Measurements from ENCODE around the gene TMEM225B. TPM values are rescaled to one million over a fixed set of nuclear protein-coding genes. Genes with fewer than 3 reads are reported as not detected.

Gene TMEM225B
- total and polyA plus RNA-seq, 7 donors = 0.20 to 0.86 (median 0.42) TPM; not detected in 2

GRCh38 chr7:99626661-99627060 is 28.6 kb downstream of the TMEM225B start:
- DNase-seq (no peak), ATAC-seq (no peak)
- Histone ChIP-seq H3K27ac (no peak overlapping the region), H3K4me3 (no peak overlapping the region), H3K4me1 (peaks cover 6% of the 10 kb centered on the region), H3K36me3 (ENCODE audit: insufficient read depth in 1 of 2, low read depth in 1 of 2) (peaks cover 12 to 100% of the 10 kb centered on the region in 2 donors), H3K27me3 (ENCODE audit: insufficient read depth in 3 of 3, low read length in 2 of 3) (no peaks in the 10 kb centered on the region), H3K9me3 (no peaks in the 10 kb centered on the region)
- intact Hi-C loops (cut with DNase I) = no loop called here
- TF ChIP-seq CTCF (IDR thresholded peaks at IDR 0.05) = no peak
- WGBS, 3 donors = 81 to 83% (median 81%) methylated on average over 1 of the region's 1 CpG

GRCh38 chr7:99627513-99627912 is 29.4 kb downstream of the TMEM225B start:
- 95 to 96% (median 96%) methylated on average over 11 of the region's 11 CpGs for WGBS, 3 donors
- H3K9me3 ChIP-seq = no peaks in the 10 kb centered on the region
- no peak overlapping the region for H3K4me3 ChIP-seq
- H3K27ac ChIP-seq = no peak overlapping the region
- ATAC-seq (no peak), DNase-seq (no peak)
- intact Hi-C loops (cut with DNase I) = no loop called here
- peaks cover 12 to 100% of the 10 kb centered on the region in 2 donors for H3K36me3 ChIP-seq (ENCODE audit: insufficient read depth in 1 of 2, low read depth in 1 of 2)
- no peak for TF ChIP-seq CTCF (IDR thresholded peaks at IDR 0.05)
- peaks cover 11% of the 10 kb centered on the region for H3K4me1 ChIP-seq
- no peaks in the 10 kb centered on the region for H3K27me3 ChIP-seq (ENCODE audit: insufficient read depth in 3 of 3, low read length in 2 of 3)

GRCh38 chr7:99628471-99629465 is 30.7 kb downstream of the TMEM225B start:
- Histone ChIP-seq H3K9me3 (no peaks in the 10 kb centered on the region), H3K27ac (no peak overlapping the region), H3K4me1 (peaks cover 11% of the 10 kb centered on the region), H3K27me3 (ENCODE audit: insufficient read depth in 3 of 3, low read length in 2 of 3) (no peaks in the 10 kb centered on the region), H3K4me3 (no peak overlapping the region), H3K36me3 (ENCODE audit: insufficient read depth in 1 of 2, low read depth in 1 of 2) (peaks cover 12 to 95% of the 10 kb centered on the region in 2 donors)
- no peak for ATAC-seq
- no peak for DNase-seq
- intact Hi-C loops (cut with DNase I) = no loop called here
- WGBS, 3 donors = 82 to 85% (median 84%) methylated on average over 14 of the region's 14 CpGs
- no peak for TF ChIP-seq CTCF (IDR thresholded peaks at IDR 0.05)

GRCh38 chr7:99629643-99630042 is 31.6 kb downstream of the TMEM225B start:
- Histone ChIP-seq H3K36me3 (ENCODE audit: insufficient read depth in 1 of 2, low read depth in 1 of 2) (peaks cover 12 to 92% of the 10 kb centered on the region in 2 donors), H3K4me1 (peaks cover 11% of the 10 kb centered on the region), H3K27me3 (ENCODE audit: insufficient read depth in 3 of 3, low read length in 2 of 3) (no peaks in the 10 kb centered on the region), H3K4me3 (no peak overlapping the region), H3K9me3 (no peaks in the 10 kb centered on the region), H3K27ac (no peak overlapping the region)
- TF ChIP-seq CTCF (IDR thresholded peaks at IDR 0.05) = no peak
- 75 to 87% (median 83%) methylated on average over 18 to 20 of the region's 20 CpGs for WGBS, 3 donors
- intact Hi-C loops (cut with DNase I) = loop anchor here (2.0 to 10.0 kb wide), 4 partner anchors 205 to 293 kb away; partner anchors contain the start of gene TRIM4 (in 1 of the 2)
- ATAC-seq (no peak), DNase-seq (no peak)
